ENCODE measurements around the gene IGFN1. TPM values are rescaled to one million over a fixed set of nuclear protein-coding genes. Genes with fewer than 3 reads are reported as not detected.

IGFN1 gene
- total and polyA plus RNA-seq, 4 donors = 0.03 to 0.14 (median 0.08) TPM; not detected in 1

GRCh38 chr1:201217146-201217545 lies 26.5 kb downstream of the IGFN1 start:
- Histone ChIP-seq H3K9ac (ENCODE audit: low read depth in 1 of 2, low read length in 2 of 2) (no peak overlapping the region), H3K9me3 (ENCODE audit: control insufficient read depth in 4 of 4, low read length in 3 of 4) (no peaks in the 10 kb centered on the region), H3K27ac (ENCODE audit: low read depth in 1 of 2, low read length in 2 of 2) (no peak overlapping the region), H3K27me3 (ENCODE audit: control insufficient read depth in 4 of 4, insufficient read depth in 4 of 4, low read length in 3 of 4) (no peaks in the 10 kb centered on the region), H3K36me3 (ENCODE audit: control insufficient read depth in 4 of 4, insufficient read depth in 3 of 4, low read depth in 1 of 4, low read length in 3 of 4) (no peaks in the 10 kb centered on the region), H3K4me3 (ENCODE audit: low read depth in 1 of 3, low read length in 3 of 3) (no peak overlapping the region), H3K4me1 (ENCODE audit: control insufficient read depth in 4 of 4, insufficient read depth in 4 of 4, low read length in 3 of 4) (peaks cover 0 to 6% (median 1%) of the 10 kb centered on the region in 4 donors)
- 92% methylated on average over 14 of the region's 14 CpGs for WGBS
- DNase-seq (ENCODE audit: low spot score) = no peak
- no peak for TF ChIP-seq FOXA2 (IDR thresholded peaks at IDR 0.05)
- no peak for TF ChIP-seq RAD21 (IDR thresholded peaks at IDR 0.05)
- TF ChIP-seq EGR1 (IDR thresholded peaks at IDR 0.05; ENCODE audit: low read depth in 2 of 2) = no peak
- TF ChIP-seq RXRA (IDR thresholded peaks at IDR 0.05) = no peak

GRCh38 chr1:201217851-201218250 lies 27.2 kb downstream of the IGFN1 start:
- H3K4me1 ChIP-seq (ENCODE audit: control insufficient read depth in 4 of 4, insufficient read depth in 4 of 4, low read length in 3 of 4) = peaks cover 3 to 13% (median 7%) of the 10 kb centered on the region in 4 donors
- H3K36me3 ChIP-seq (ENCODE audit: control insufficient read depth in 4 of 4, insufficient read depth in 3 of 4, low read depth in 1 of 4, low read length in 3 of 4) = no peaks in the 10 kb centered on the region
- WGBS = 85% methylated on average over 3 of the region's 3 CpGs
- no peak overlapping the region for H3K27ac ChIP-seq (ENCODE audit: low read depth in 1 of 2, low read length in 2 of 2)
- H3K27me3 ChIP-seq (ENCODE audit: control insufficient read depth in 4 of 4, insufficient read depth in 4 of 4, low read length in 3 of 4) = no peaks in the 10 kb centered on the region
- TF ChIP-seq GABPA (IDR thresholded peaks at IDR 0.05 in 1 of 2, conservative IDR thresholded peaks at IDR 0.05 in 1 of 2) = no peak
- TF ChIP-seq REST (IDR thresholded peaks at IDR 0.05) = no peak
- TF ChIP-seq HNF4G (IDR thresholded peaks at IDR 0.05) = no peak
- no peak for TF ChIP-seq NR2F2 (IDR thresholded peaks at IDR 0.05)
- TF ChIP-seq YY1 (IDR thresholded peaks at IDR 0.05) = no peak
- no peak for TF ChIP-seq SP1 (IDR thresholded peaks at IDR 0.05)
- TF ChIP-seq TAF1 (conservative IDR thresholded peaks at IDR 0.05) = no peak
- no peak for TF ChIP-seq RXRA (IDR thresholded peaks at IDR 0.05)
- no peak for TF ChIP-seq JUND (IDR thresholded peaks at IDR 0.05)
- no peak for TF ChIP-seq EGR1 (IDR thresholded peaks at IDR 0.05; ENCODE audit: low read depth in 2 of 2)
- no peak for TF ChIP-seq HNF4A (conservative IDR thresholded peaks at IDR 0.05)
- TF ChIP-seq FOXA2 (IDR thresholded peaks at IDR 0.05) = no peak
- TF ChIP-seq RAD21 (IDR thresholded peaks at IDR 0.05) = no peak
- H3K9ac ChIP-seq (ENCODE audit: low read depth in 1 of 2, low read length in 2 of 2) = no peak overlapping the region
- H3K4me3 ChIP-seq (ENCODE audit: low read depth in 1 of 3, low read length in 3 of 3) = no peak overlapping the region
- H3K9me3 ChIP-seq (ENCODE audit: control insufficient read depth in 4 of 4, low read length in 3 of 4) = no peaks in the 10 kb centered on the region
- DNase-seq (ENCODE audit: low spot score) = no peak

DNA sequence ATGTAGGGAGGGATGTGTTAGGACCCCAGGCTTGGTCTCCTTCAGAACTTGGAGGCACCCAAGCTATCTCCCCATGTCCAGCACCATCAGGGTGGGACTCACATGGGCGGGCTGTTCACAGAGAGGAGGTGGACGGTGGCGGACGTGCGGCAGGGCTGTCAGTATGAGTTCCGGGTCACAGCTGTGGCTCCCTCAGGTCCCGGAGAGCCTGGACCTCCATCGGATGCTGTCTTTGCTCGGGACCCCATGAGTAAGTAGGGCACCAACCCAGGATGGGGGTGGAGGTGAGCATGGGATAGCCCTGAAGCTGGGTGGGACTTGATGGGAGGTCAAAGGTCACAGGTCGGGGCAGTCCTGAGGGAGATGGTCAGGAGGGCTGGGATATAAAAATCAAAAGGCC lies 27.8 kb downstream of the IGFN1 start:
- TF ChIP-seq HNF4G (IDR thresholded peaks at IDR 0.05) (no peak), ATF3 (IDR thresholded peaks at IDR 0.05) (no peak), REST (IDR thresholded peaks at IDR 0.05) (no peak), ZBTB33 (IDR thresholded peaks at IDR 0.05) (no peak), RXRA (IDR thresholded peaks at IDR 0.05) (no peak), EGR1 (IDR thresholded peaks at IDR 0.05; ENCODE audit: low read depth in 2 of 2) (no peak), FOXA2 (IDR thresholded peaks at IDR 0.05) (no peak), MAX (IDR thresholded peaks at IDR 0.05) (no peak), NR2F2 (IDR thresholded peaks at IDR 0.05) (no peak), FOXA1 (IDR thresholded peaks at IDR 0.05) (no peak), HNF4A (conservative IDR thresholded peaks at IDR 0.05) (no peak), YY1 (IDR thresholded peaks at IDR 0.05) (no peak), TAF1 (conservative IDR thresholded peaks at IDR 0.05) (no peak), JUND (IDR thresholded peaks at IDR 0.05) (no peak), GABPA (IDR thresholded peaks at IDR 0.05 in 1 of 2, conservative IDR thresholded peaks at IDR 0.05 in 1 of 2) (no peak)
- Histone ChIP-seq H3K27me3 (ENCODE audit: control insufficient read depth in 4 of 4, insufficient read depth in 4 of 4, low read length in 3 of 4) (no peaks in the 10 kb centered on the region), H3K9ac (ENCODE audit: low read depth in 1 of 2, low read length in 2 of 2) (no peak overlapping the region), H3K4me1 (ENCODE audit: control insufficient read depth in 4 of 4, insufficient read depth in 4 of 4, low read length in 3 of 4) (peaks cover 3 to 13% (median 7%) of the 10 kb centered on the region in 4 donors), H3K27ac (ENCODE audit: low read depth in 1 of 2, low read length in 2 of 2) (no peak overlapping the region), H3K36me3 (ENCODE audit: control insufficient read depth in 4 of 4, insufficient read depth in 3 of 4, low read depth in 1 of 4, low read length in 3 of 4) (no peaks in the 10 kb centered on the region), H3K9me3 (ENCODE audit: control insufficient read depth in 4 of 4, low read length in 3 of 4) (no peaks in the 10 kb centered on the region), H3K4me3 (ENCODE audit: low read depth in 1 of 3, low read length in 3 of 3) (no peak overlapping the region)
- peak; percentile 27 for DNase-seq (ENCODE audit: low spot score)
- WGBS = 89% methylated on average over 10 of the region's 10 CpGs
